VCaP (cell line): Measurements from ENCODE around the gene SIGLEC11.

Source experiments
- H3K27ac ChIP-seq: fragments of 450-650 bp; 2 replicates; pipeline ENCODE4 v1.5.1; 2017
- TF ChIP-seq, protein P1 (sequence below): fragments of 450-650 bp; conservative IDR thresholded peaks from 2 replicates; pipeline ENCODE4 v1.5.1; 2017; ENCODE audit warnings: mild to moderate bottlenecking, moderate library complexity

Gene SIGLEC11

GRCh38 chr19:49940482-49940791 lies 20.5 kb downstream of the SIGLEC11 start:
- TF ChIP-seq, protein P1, sequence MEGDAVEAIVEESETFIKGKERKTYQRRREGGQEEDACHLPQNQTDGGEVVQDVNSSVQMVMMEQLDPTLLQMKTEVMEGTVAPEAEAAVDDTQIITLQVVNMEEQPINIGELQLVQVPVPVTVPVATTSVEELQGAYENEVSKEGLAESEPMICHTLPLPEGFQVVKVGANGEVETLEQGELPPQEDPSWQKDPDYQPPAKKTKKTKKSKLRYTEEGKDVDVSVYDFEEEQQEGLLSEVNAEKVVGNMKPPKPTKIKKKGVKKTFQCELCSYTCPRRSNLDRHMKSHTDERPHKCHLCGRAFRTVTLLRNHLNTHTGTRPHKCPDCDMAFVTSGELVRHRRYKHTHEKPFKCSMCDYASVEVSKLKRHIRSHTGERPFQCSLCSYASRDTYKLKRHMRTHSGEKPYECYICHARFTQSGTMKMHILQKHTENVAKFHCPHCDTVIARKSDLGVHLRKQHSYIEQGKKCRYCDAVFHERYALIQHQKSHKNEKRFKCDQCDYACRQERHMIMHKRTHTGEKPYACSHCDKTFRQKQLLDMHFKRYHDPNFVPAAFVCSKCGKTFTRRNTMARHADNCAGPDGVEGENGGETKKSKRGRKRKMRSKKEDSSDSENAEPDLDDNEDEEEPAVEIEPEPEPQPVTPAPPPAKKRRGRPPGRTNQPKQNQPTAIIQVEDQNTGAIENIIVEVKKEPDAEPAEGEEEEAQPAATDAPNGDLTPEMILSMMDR = no peak
- H3K27ac ChIP-seq = no peak overlapping the region

GRCh38 chr19:49939721-49940481 lies 21.1 kb downstream of the SIGLEC11 start:
- no peak overlapping the region for H3K27ac ChIP-seq
- TF ChIP-seq, protein P1 = peak; percentile 28; the same call in 1 of the 2 replicates

DNA sequence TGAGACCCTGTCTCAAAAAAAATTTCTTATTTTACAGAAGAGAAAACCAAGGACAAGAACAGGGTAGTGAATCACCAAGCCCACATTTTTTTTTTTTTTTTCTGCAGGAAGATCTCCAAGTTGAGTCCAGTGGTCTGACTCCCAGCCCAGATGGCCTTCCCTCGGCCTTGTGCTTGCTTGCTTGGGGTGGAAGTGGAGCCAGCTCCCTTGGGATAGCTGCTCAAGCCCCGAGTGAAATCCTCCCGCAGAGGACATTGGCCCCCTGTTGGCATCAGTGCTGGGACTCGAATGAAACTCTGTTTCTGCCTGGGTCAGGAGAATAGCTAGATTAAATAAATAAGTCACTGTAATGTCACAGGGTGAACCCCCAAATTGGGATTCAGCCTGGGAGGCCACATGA lies 22.3 kb downstream of the SIGLEC11 start:
- no peak overlapping the region for H3K27ac ChIP-seq
- TF ChIP-seq, protein P1 = no peak

GRCh38 chr19:49937750-49938381 lies 23.1 kb downstream of the SIGLEC11 start:
- TF ChIP-seq, protein P1 = peak; percentile 99
- peak overlapping the region; percentile 28; the same call in 1 of the 2 replicates for H3K27ac ChIP-seq

DNA sequence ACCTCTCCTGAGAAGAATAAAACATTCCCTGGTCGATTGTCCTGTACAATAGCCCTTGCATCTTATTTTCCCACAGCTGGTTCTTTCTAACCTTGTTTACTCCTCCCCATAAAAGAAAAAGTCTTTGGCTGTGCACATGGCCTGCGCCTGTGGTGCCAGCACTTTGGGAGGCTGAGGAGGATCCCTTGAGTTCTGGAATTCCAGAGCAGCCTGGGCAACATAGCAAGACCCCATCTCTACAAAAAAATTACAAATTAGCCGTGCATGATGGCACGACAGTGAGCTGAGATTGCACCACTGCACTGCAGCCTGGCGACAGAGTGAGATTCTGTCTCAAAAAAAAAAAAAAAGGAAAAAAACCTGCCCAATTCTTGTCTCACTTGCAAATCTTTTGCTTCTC lies 24.4 kb downstream of the SIGLEC11 start:
- H3K27ac ChIP-seq = no peak overlapping the region
- TF ChIP-seq, protein P1 = no peak

DNA sequence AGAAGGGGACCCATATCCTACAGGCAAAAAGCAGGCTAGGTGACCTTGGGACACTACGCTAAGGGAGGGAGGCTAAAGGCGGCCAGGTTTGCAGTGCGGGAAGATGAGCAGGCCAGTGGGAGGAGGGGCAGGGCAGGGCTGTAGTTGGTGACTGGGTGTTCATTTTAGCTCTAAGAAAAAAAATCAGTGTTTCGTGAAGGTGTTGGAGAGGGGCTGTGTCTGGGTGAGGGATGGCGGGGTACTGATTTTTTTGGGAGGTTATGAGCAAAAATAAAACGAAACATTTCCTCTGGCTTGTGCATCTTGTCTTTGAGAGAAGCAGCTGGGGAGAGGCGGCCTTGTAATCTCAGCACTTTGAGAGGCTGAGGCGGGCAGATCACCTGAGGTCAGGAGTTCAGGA lies 27.3 kb downstream of the SIGLEC11 start:
- TF ChIP-seq, protein P1 = no peak
- H3K27ac ChIP-seq = no peak overlapping the region

DNA sequence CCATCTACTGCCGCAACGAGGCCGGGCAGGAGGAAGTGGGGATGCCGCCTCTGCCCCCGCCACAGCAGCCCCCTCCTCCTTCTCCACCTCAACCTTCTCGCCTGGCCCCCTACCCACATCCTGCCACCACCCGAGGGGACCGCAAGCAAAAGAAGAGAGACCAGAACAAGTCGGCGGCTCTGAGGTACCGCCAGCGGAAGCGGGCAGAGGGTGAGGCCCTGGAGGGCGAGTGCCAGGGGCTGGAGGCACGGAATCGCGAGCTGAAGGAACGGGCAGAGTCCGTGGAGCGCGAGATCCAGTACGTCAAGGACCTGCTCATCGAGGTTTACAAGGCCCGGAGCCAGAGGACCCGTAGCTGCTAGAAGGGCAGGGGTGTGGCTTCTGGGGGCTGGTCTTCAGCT lies 28.2 kb downstream of the SIGLEC11 start:
- TF ChIP-seq, protein P1 = no peak
- no peak overlapping the region for H3K27ac ChIP-seq
